Vagina (tissue), 2 donors: ENCODE measurements around the gene MPV17L2. TPM values are rescaled to one million over a fixed set of nuclear protein-coding genes. Genes with fewer than 3 reads are reported as not detected.

ENCODE experiments used
- DNase-seq, 2 donors: peaks; one replicate each; pipeline ENCODE4 v3.0.0-alpha.2; 2017; ENCODE audit errors: extremely low spot score in 2 of 2
- H3K27ac ChIP-seq: fragments of 200-600 bp; sonication (generic); one replicate; pipeline ENCODE4 v1.5.1; 2019
- H3K27me3 ChIP-seq: fragments of 200-600 bp; sonication (generic); one replicate; pipeline ENCODE4 v1.5.1; 2019
- H3K36me3 ChIP-seq, 2 donors: fragments of 200-600 bp; sonication (generic); one replicate each; pipeline ENCODE4 v1.5.1; 2017 to 2019
- H3K4me1 ChIP-seq: fragments of 200-600 bp; sonication (generic); one replicate; pipeline ENCODE4 v1.5.1; 2019
- H3K4me3 ChIP-seq, 2 donors: fragments of 200-600 bp; sonication (generic); 1 replicate in 1 of 2; 2 replicates in 1 of 2; pipeline ENCODE4 v1.5.1; 2016 to 2019
- H3K9me3 ChIP-seq: fragments of 200-600 bp; sonication (generic); one replicate; pipeline ENCODE4 v1.5.1; 2019
- CTCF ChIP-seq, 3 experiments: fragments of 450-650 bp in 2 of 3; fragments of 200-600 bp in 1 of 3; sonication (generic) in 1 of 3; IDR thresholded peaks; one replicate each; pipeline ENCODE4 v1.5.1; 2017 to 2019; ENCODE audit warnings: antibody characterized with exemption in 3 of 3, mild to moderate bottlenecking in 2 of 3, moderate library complexity in 2 of 3
- POLR2A ChIP-seq, 2 donors: fragments of 450-650 bp; IDR thresholded peaks; one replicate each; pipeline ENCODE4 v1.6.1; 2017; ENCODE audit warnings: antibody characterized with exemption in 2 of 2, mild to moderate bottlenecking in 2 of 2, moderate library complexity in 2 of 2
- POLR2AphosphoS5 ChIP-seq, 2 donors: sonication (generic); formaldehyde crosslinking; IDR thresholded peaks; one replicate each; pipeline ENCODE4 v1.9.0; 2017; ENCODE audit warnings: antibody characterized with exemption in 2 of 2, mild to moderate bottlenecking in 2 of 2, low read depth in 1 of 2; ENCODE audit not compliant: insufficient read depth in 1 of 2
- intact Hi-C: fragments of 100-400 bp; cut with DNase I; formaldehyde crosslinking; loops from one replicate; pipeline ENCODE4 v1.15.1; 2023
- total RNA-seq: library from RNA; depleted of rRNA; stranded (reverse); fragments of >200 nt; gene quantifications from one replicate; pipeline ENCODE4 v1.2.3, GENCODE V29; 2016

The MPV17L2 gene
- total RNA-seq, 1 donor from 2014 or later = 10.3 TPM

- peaks cover 25% of the 10 kb centered on the region for H3K4me1 ChIP-seq
- H3K27ac ChIP-seq = peak within 1 kb of the TSS; percentile 100
- intact Hi-C loops = loop anchor here (10.0 kb wide), 1 partner anchor 51 kb away; a partner anchor contains a TSS
- peak; percentile 100 for DNase-seq
- no peaks in the 10 kb centered on the region for H3K9me3 ChIP-seq
- TF ChIP-seq CTCF (IDR thresholded peaks at IDR 0.05) (peak in 1 of 3 experiments; percentile 13), POLR2A (IDR thresholded peaks at IDR 0.05) (peak in 1 of 2 donors; percentile 60), POLR2AphosphoS5 (IDR thresholded peaks at IDR 0.05; ENCODE audit: insufficient read depth in 1 of 2, low read depth in 1 of 2) (peak; percentile 90 to 97)
- H3K36me3 ChIP-seq = peaks cover 0 to 7% of the 10 kb centered on the region in 2 donors
- peak within 1 kb of the TSS; percentile 64 to 87 for H3K4me3 ChIP-seq
- no peaks in the 10 kb centered on the region for H3K27me3 ChIP-seq
Observed at GRCh38 chr19:18203863-18204393, 10.9 kb downstream of the MPV17L2 start, which contains the start of gene RAB3A. TSS of gene RAB3A (minus strand) at chr19:18204042. CDS start at chr19:18202740, 1,302 bp downstream.

- DNase-seq = no peak
- Histone ChIP-seq H3K4me3 (peak overlapping the region; percentile 53 to 64), H3K27ac (peak overlapping the region; percentile 100), H3K36me3 (peaks cover 0 to under 1% of the 10 kb centered on the region in 2 donors), H3K27me3 (no peaks in the 10 kb centered on the region), H3K4me1 (peaks cover 25% of the 10 kb centered on the region), H3K9me3 (no peaks in the 10 kb centered on the region)
- TF ChIP-seq POLR2AphosphoS5 (IDR thresholded peaks at IDR 0.05; ENCODE audit: insufficient read depth in 1 of 2, low read depth in 1 of 2) = peak in 1 of 2 donors; percentile 73
- peak in 1 of 3 experiments; percentile 19 for TF ChIP-seq CTCF (IDR thresholded peaks at IDR 0.05)
- TF ChIP-seq POLR2A (IDR thresholded peaks at IDR 0.05) = peak in 1 of 2 donors; percentile 46
- intact Hi-C loops = loop anchor here (10.0 kb wide), 1 partner anchor 50 kb away; a partner anchor contains a TSS
Observed at GRCh38 chr19:18204394-18205199, 11.6 kb downstream of the MPV17L2 start.

- Histone ChIP-seq H3K36me3 (no peaks in the 10 kb centered on the region), H3K27me3 (no peaks in the 10 kb centered on the region), H3K9me3 (no peaks in the 10 kb centered on the region), H3K4me3 (peak overlapping the region; percentile 53 to 64), H3K4me1 (peaks cover 25% of the 10 kb centered on the region), H3K27ac (peak overlapping the region; percentile 100)
- intact Hi-C loops = loop anchor here (10.0 kb wide), 1 partner anchor 49 kb away; a partner anchor contains a TSS
- DNase-seq = no peak
- peak; percentile 49 to 52 for TF ChIP-seq POLR2AphosphoS5 (IDR thresholded peaks at IDR 0.05; ENCODE audit: insufficient read depth in 1 of 2, low read depth in 1 of 2)
- no peak for TF ChIP-seq CTCF (IDR thresholded peaks at IDR 0.05)
- TF ChIP-seq POLR2A (IDR thresholded peaks at IDR 0.05) = peak in 1 of 2 donors; percentile 42
Observed at GRCh38 chr19:18205200-18205892, 12.3 kb downstream of the MPV17L2 start.

- intact Hi-C loops = loop anchor here (10.0 kb wide), 1 partner anchor 49 kb away; a partner anchor contains a TSS
- peak overlapping the region in 1 of 2 donors; percentile 53 for H3K4me3 ChIP-seq
- H3K4me1 ChIP-seq = peaks cover 25% of the 10 kb centered on the region
- H3K27ac ChIP-seq = peak overlapping the region; percentile 100
- no peaks in the 10 kb centered on the region for H3K9me3 ChIP-seq
- no peak for TF ChIP-seq POLR2AphosphoS5 (IDR thresholded peaks at IDR 0.05; ENCODE audit: insufficient read depth in 1 of 2, low read depth in 1 of 2)
- TF ChIP-seq CTCF (IDR thresholded peaks at IDR 0.05) = no peak
- no peak for TF ChIP-seq POLR2A (IDR thresholded peaks at IDR 0.05)
- no peak for DNase-seq
- H3K36me3 ChIP-seq = no peaks in the 10 kb centered on the region
- H3K27me3 ChIP-seq = no peaks in the 10 kb centered on the region
Observed at GRCh38 chr19:18206018-18206417, 13.0 kb downstream of the MPV17L2 start.
